Measurements from ENCODE around the gene TLE7.

- no peak for TF ChIP-seq CTCF (IDR thresholded peaks at IDR 0.05)
- TF ChIP-seq RNF2 (IDR thresholded peaks at IDR 0.05; ENCODE audit: borderline replicate concordance, low read depth) = no peak
- no peak for TF ChIP-seq USF2 (IDR thresholded peaks at IDR 0.05)
- TF ChIP-seq POLR2A (IDR thresholded peaks at IDR 0.05; ENCODE audit: low read length) = no peak
- no peak for TF ChIP-seq CBX8 (IDR thresholded peaks at IDR 0.05)
- TF ChIP-seq EP300 (IDR thresholded peaks at IDR 0.05) = no peak
- TF ChIP-seq MAX (IDR thresholded peaks at IDR 0.05) = no peak
- TF ChIP-seq CHD2 (IDR thresholded peaks at IDR 0.05; ENCODE audit: low read length, partially characterized antibody) = no peak
- TF ChIP-seq MYC (IDR thresholded peaks at IDR 0.05; ENCODE audit: borderline replicate concordance, low read length) = no peak
- TF ChIP-seq ZSCAN20 (CRISPR knock-in tag; IDR thresholded peaks at IDR 0.05) = no peak
- no peak for TF ChIP-seq CHD4 (IDR thresholded peaks at IDR 0.05; ENCODE audit: borderline replicate concordance)
- no peak for TF ChIP-seq HOXA7 (CRISPR knock-in tag; IDR thresholded peaks at IDR 0.05)
- TF ChIP-seq RARB (CRISPR knock-in tag; IDR thresholded peaks at IDR 0.05) = no peak
Measured at GRCh38 chr16:71410146-71410545, 31.7 kb downstream of the TLE7 start.

All from A549 (cell line).